HepG2 (cell line): ENCODE results near the gene USP40. TPM values are rescaled to one million over a fixed set of nuclear protein-coding genes. Genes with fewer than 3 reads are reported as not detected.
A peak's percentile ranks its signal among the peaks of the same experiment; 100 is the strongest.

Experiments
- ATAC-seq: fragments of 200-7000 bp; cut with Tn5 transposase; 3 replicates; pipeline ENCODE4 v1.9.1; 2020; ENCODE audit warnings: mild to moderate bottlenecking, moderate library complexity
- BruUV-seq: library from RNA; stranded (reverse); fragments of 400-500 nt; replicated peaks from 2 replicates; lab custom pipeline; 2021; lab: Mats Ljungman, UMichigan
- CTCF ChIA-PET: fragments of 300-600 bp; formaldehyde crosslinking; extraction: SDS; loops from one replicate; lab custom pipeline; 2021; ENCODE audit warnings: low total read pairs, inconsistent platforms, low intra/inter-chr PET ratio; lab: Yijun Ruan, JAX
- POLR2A ChIA-PET: fragments of 350-600 bp; sonication (Branson Sonifier 250); formaldehyde crosslinking; loops from one replicate; lab custom pipeline; 2020; ENCODE audit warnings: antibody characterized with exemption, inconsistent platforms; lab: Yijun Ruan, JAX
- DNase-seq: peaks from one replicate; pipeline ENCODE4 v3.0.0-alpha.2; 2015; ENCODE audit warnings: low spot score
- FAIRE-seq: peaks from 3 replicates; lab custom pipeline; 2011; peaks lifted over from hg19 to GRCh38; lab: Jason Lieb, UNC
- H2AFZ ChIP-seq: one replicate; pipeline ENCODE4 v1.6.1; 2011; ENCODE audit warnings: low read length, inconsistent platforms
- H3K27ac ChIP-seq: fragments of 300-600 bp; 3 replicates; pipeline ENCODE4 v1.8.0; 2011; ENCODE audit warnings: mixed run types, mild to moderate bottlenecking, mixed read lengths, low read length, inconsistent platforms; ENCODE audit not compliant: insufficient read depth; ENCODE audit errors: extremely low read length
- H3K27me3 ChIP-seq, 2 experiments: fragments of 200-600 bp in 1 of 2; 2 replicates in 1 of 2; 3 replicates in 1 of 2; pipeline versions ENCODE4 v1.6.0 to v1.8.0; 2011; ENCODE audit warnings: low read length in 2 of 2, mild to moderate bottlenecking in 2 of 2, moderate library complexity in 2 of 2, inconsistent platforms in 1 of 2; ENCODE audit not compliant: insufficient read depth in 2 of 2, control insufficient read depth in 1 of 2
- H3K36me3 ChIP-seq, 2 experiments: fragments of 200-600 bp in 1 of 2; replicated peaks in 1 of 2; 2 replicates in 1 of 2; 3 replicates in 1 of 2; pipeline versions ENCODE4 v1.5.1 to v1.8.0; 2011; ENCODE audit warnings: low read length in 2 of 2, inconsistent platforms in 1 of 2; ENCODE audit not compliant: insufficient read depth in 2 of 2, control insufficient read depth in 1 of 2
- H3K4me1 ChIP-seq: 2 replicates; pipeline ENCODE4 v1.5.1; 2012; ENCODE audit warnings: low read length, inconsistent platforms; ENCODE audit not compliant: insufficient read depth
- H3K4me2 ChIP-seq: 2 replicates; pipeline ENCODE4 v1.6.0; 2011; ENCODE audit warnings: low read depth, low read length, inconsistent platforms
- H3K4me3 ChIP-seq, 3 experiments: fragments of 200-600 bp in 1 of 3; sonication (generic), shearing (Covaris generic) in 1 of 3; replicated peaks in 1 of 3; 2 replicates each; pipeline ENCODE4 v1.5.1; 2011 to 2016; ENCODE audit warnings: low read length in 3 of 3, inconsistent platforms in 2 of 3, low read depth in 2 of 3, mild to moderate bottlenecking in 2 of 3, control low read depth in 1 of 3, mixed read lengths in 1 of 3; ENCODE audit not compliant: insufficient read depth in 1 of 3
- H3K79me2 ChIP-seq: one replicate; pipeline ENCODE4 v1.6.1; 2011; ENCODE audit warnings: low read length, inconsistent platforms; ENCODE audit not compliant: insufficient read depth
- H3K9ac ChIP-seq: 2 replicates; pipeline ENCODE4 v1.6.0; 2011; ENCODE audit warnings: mild to moderate bottlenecking, low read depth, low read length, inconsistent platforms; ENCODE audit not compliant: insufficient read depth
- H3K9me3 ChIP-seq: 2 replicates; pipeline ENCODE4 v1.5.1; 2012; ENCODE audit warnings: mild to moderate bottlenecking, low read length
- H4K20me1 ChIP-seq: 2 replicates; pipeline ENCODE4 v1.6.0; 2011; ENCODE audit warnings: inconsistent platforms, mild to moderate bottlenecking, low read length, moderate library complexity; ENCODE audit not compliant: insufficient read depth
- ZNF678 ChIP-seq: sonication (generic); formaldehyde crosslinking; IDR thresholded peaks from 2 replicates; pipeline ENCODE4 v1.4.0; 2020; ENCODE audit warnings: mild to moderate bottlenecking, missing genetic modification reagents
- WGBS: methylation state at CpG from one replicate; pipeline ENCODE4 v1.1.6; 2017; ENCODE audit warnings: low lambda C conversion rate; 5-methylcytosine and 5-hydroxymethylcytosine counted together
- in situ Hi-C: cut with HindIII; loops from 2 replicates; pipeline ENCODE4 v1.10.0; 2017; ENCODE audit warnings: low pct_unique_long_range_greater_than_20kb; ENCODE audit not compliant: extremely low pct_ligation_motif_present
- intact Hi-C: fragments of 100-400 bp; cut with micrococcal nuclease; formaldehyde crosslinking; loops from one replicate; pipeline ENCODE4 v1.10.0; 2022; ENCODE audit not compliant: unreplicated experiment
- polyA plus RNA-seq, 8 experiments: library from polyadenylated mRNA; depleted of rRNA in 3 of 8; stranded (reverse) in 7 of 8; unstranded in 1 of 8; fragments of >200 nt; fragmentation: Illumina TruSeq in 4 of 8; extraction: Trizol in 4 of 8; gene quantifications; 2 replicates each; pipeline versions ENCODE4 v1.2.1 to v1.2.3, GENCODE V29; 2011 to 2016; ENCODE audit warnings: low read depth in 4 of 8, missing spikeins in 1 of 8, mixed read lengths in 1 of 8; ENCODE audit not compliant: insufficient read depth in 1 of 8
- total RNA-seq, 5 experiments: library from RNA; depleted of rRNA; stranded (reverse); fragments of >200 nt; fragmentation: Illumina TruSeq; extraction: Trizol; gene quantifications; 2 replicates each; pipeline ENCODE4 v1.2.3, GENCODE V29; 2016; ENCODE audit warnings: low read depth in 1 of 5
- TF ChIP-seq, protein P1 (sequence below): sonication (generic); formaldehyde crosslinking; IDR thresholded peaks from 2 replicates; pipeline ENCODE4 v1.5.1; 2020; ENCODE audit warnings: mild to moderate bottlenecking, missing genetic modification reagents, moderate library complexity

The USP40 gene
- total and polyA plus RNA-seq, 2 of the 13 experiments (the other 11 are each of a cell fraction or from before 2014, with no cell fraction given): 41.0 to 46.3 TPM

DNA sequence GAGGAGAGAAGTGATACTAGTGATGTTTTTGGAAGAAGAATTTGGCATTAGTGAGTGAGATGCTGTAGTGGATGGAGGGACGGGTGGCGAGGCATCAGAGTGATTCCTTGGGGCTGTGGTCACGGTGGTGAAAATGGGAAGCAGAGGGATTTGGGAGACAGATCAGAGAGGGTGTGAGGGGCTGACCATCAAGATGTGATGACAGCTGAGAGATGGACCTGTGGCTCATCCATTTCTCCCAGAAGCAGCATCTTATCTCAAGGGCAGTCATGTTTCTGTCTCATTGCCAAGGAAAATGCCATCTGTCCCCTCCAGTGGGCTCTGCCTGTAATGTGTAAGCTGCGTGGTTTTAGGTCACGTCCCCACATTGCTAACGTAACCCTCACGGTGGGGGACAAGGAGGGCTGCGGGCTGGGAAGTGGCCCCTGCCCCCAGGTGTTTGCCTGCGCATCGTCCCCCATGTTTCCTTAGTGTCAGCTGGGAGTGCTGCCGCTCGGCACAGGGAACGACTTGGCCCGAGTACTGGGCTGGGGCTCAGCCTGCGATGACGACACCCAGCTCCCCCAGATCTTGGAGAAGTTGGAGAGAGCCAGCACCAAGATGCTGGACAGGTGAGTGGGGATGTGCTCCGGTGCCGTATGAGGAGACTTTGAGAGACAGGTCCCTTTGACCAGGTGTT, 121.3 kb downstream of the USP40 start:
- Histone ChIP-seq H4K20me1 (peaks cover 3% of the 10 kb centered on the region; the same call in 1 of the 2 replicates), H3K4me2 (no peak overlapping the region), H3K27me3 (no peaks in the 10 kb centered on the region), H3K9me3 (no peaks in the 10 kb centered on the region), H3K4me1 (peaks cover 10% of the 10 kb centered on the region), H3K9ac (no peak overlapping the region), H2AFZ (no peak overlapping the region), H3K27ac (no peak overlapping the region), H3K4me3 (no peak overlapping the region), H3K79me2 (no peaks in the 10 kb centered on the region), H3K36me3 (peaks cover 41 to 63% of the 10 kb centered on the region in 2 experiments)
- in situ Hi-C loops (no loop called here), intact Hi-C loops (loop anchor here (5.0 to 10.0 kb wide), 3 partner anchors 90 to 390 kb away; partner anchors contain the start of genes DGKD and UGT1A5)
- CTCF ChIA-PET: no interaction called here
- DNase-seq: no peak
- POLR2A ChIA-PET: no interaction called here
- no peak for ATAC-seq
- no peak for FAIRE-seq
- no peak for TF ChIP-seq ZNF678
- TF ChIP-seq, protein P1, sequence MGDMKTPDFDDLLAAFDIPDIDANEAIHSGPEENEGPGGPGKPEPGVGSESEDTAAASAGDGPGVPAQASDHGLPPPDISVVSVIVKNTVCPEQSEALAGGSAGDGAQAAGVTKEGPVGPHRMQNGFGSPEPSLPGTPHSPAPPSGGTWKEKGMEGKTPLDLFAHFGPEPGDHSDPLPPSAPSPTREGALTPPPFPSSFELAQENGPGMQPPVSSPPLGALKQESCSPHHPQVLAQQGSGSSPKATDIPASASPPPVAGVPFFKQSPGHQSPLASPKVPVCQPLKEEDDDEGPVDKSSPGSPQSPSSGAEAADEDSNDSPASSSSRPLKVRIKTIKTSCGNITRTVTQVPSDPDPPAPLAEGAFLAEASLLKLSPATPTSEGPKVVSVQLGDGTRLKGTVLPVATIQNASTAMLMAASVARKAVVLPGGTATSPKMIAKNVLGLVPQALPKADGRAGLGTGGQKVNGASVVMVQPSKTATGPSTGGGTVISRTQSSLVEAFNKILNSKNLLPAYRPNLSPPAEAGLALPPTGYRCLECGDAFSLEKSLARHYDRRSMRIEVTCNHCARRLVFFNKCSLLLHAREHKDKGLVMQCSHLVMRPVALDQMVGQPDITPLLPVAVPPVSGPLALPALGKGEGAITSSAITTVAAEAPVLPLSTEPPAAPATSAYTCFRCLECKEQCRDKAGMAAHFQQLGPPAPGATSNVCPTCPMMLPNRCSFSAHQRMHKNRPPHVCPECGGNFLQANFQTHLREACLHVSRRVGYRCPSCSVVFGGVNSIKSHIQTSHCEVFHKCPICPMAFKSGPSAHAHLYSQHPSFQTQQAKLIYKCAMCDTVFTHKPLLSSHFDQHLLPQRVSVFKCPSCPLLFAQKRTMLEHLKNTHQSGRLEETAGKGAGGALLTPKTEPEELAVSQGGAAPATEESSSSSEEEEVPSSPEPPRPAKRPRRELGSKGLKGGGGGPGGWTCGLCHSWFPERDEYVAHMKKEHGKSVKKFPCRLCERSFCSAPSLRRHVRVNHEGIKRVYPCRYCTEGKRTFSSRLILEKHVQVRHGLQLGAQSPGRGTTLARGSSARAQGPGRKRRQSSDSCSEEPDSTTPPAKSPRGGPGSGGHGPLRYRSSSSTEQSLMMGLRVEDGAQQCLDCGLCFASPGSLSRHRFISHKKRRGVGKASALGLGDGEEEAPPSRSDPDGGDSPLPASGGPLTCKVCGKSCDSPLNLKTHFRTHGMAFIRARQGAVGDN (CRISPR knock-in tag): 0 out of 2 replicates have a peak, but pooled peaks have one; percentile 12
- no TSS peak for BruUV-seq
- WGBS: 93% methylated on average over 18 of the region's 18 CpGs
